ENCODE measurements around the gene SCO2. TPM values are rescaled to one million over a fixed set of nuclear protein-coding genes. Genes with fewer than 3 reads are reported as not detected.
"Not testable (repeated sequence)": the region's sequence is repeated elsewhere in the genome, so short reads cannot be mapped to it uniquely, and the experiment has no call there.

The SCO2 gene
- total RNA-seq, 1 experiment from 2014 or later = 1.1 TPM

- H3K79me2 ChIP-seq (ENCODE audit: low read length) = peaks cover 22% of the 10 kb centered on the region
- H3K4me1 ChIP-seq (ENCODE audit: low read length) = peaks cover 25% of the 10 kb centered on the region
- H3K27ac ChIP-seq (ENCODE audit: low read length) = no peak overlapping the region
- no peak overlapping the region for H3K4me3 ChIP-seq (ENCODE audit: low read length)
- DNase-seq = no peak
- H2AFZ ChIP-seq (ENCODE audit: low read length) = no peak overlapping the region
- H3K27me3 ChIP-seq (ENCODE audit: low read length) = no peaks in the 10 kb centered on the region
- H3K36me3 ChIP-seq (ENCODE audit: insufficient read depth, low read length) = 0 out of 2 replicates have a peak, but pooled peaks cover 3% of the 10 kb centered on the region
- no peak overlapping the region for H3K9ac ChIP-seq (ENCODE audit: low read length)
- H3K4me2 ChIP-seq (ENCODE audit: low read depth, low read length, poor library complexity, severe bottlenecking) = no peak overlapping the region
- H3K9me2 ChIP-seq (replicated peaks; ENCODE audit: insufficient read depth, low read length) = no peaks in the 10 kb centered on the region
- no peaks in the 10 kb centered on the region for H3K9me3 ChIP-seq (ENCODE audit: low read length)
- H4K20me1 ChIP-seq (ENCODE audit: insufficient read depth, low read depth, low read length) = peaks cover 14% of the 10 kb centered on the region
These were observed 3.1 kb downstream of the SCO2 start for GRCh38 chr22:50522208-50522805.

GRCh38 chr22:50521710-50522109, 3.7 kb downstream of the SCO2 start:
- Histone ChIP-seq H3K9me3 (ENCODE audit: low read length) (no peaks in the 10 kb centered on the region), H3K4me3 (ENCODE audit: low read length) (no peak overlapping the region), H3K36me3 (ENCODE audit: insufficient read depth, low read length) (0 out of 2 replicates have a peak, but pooled peaks cover 3% of the 10 kb centered on the region), H2AFZ (ENCODE audit: low read length) (no peak overlapping the region), H3K27ac (ENCODE audit: low read length) (no peak overlapping the region), H3K4me2 (ENCODE audit: low read depth, low read length, poor library complexity, severe bottlenecking) (no peak overlapping the region), H3K9me2 (replicated peaks; ENCODE audit: insufficient read depth, low read length) (no peaks in the 10 kb centered on the region), H3K27me3 (ENCODE audit: low read length) (no peaks in the 10 kb centered on the region), H4K20me1 (ENCODE audit: insufficient read depth, low read depth, low read length) (peaks cover 14% of the 10 kb centered on the region), H3K79me2 (ENCODE audit: low read length) (peaks cover 23% of the 10 kb centered on the region), H3K4me1 (ENCODE audit: low read length) (peaks cover 19% of the 10 kb centered on the region), H3K9ac (ENCODE audit: low read length) (no peak overlapping the region)
- no peak for DNase-seq

GRCh38 chr22:50520826-50521453, 4.5 kb downstream of the SCO2 start:
- Histone ChIP-seq H2AFZ (ENCODE audit: low read length) (no peak overlapping the region), H3K27me3 (ENCODE audit: low read length) (no peaks in the 10 kb centered on the region), H3K27ac (ENCODE audit: low read length) (no peak overlapping the region), H3K79me2 (ENCODE audit: low read length) (peaks cover 30% of the 10 kb centered on the region), H3K9ac (ENCODE audit: low read length) (no peak overlapping the region), H3K4me3 (ENCODE audit: low read length) (no peak overlapping the region), H3K9me3 (ENCODE audit: low read length) (no peaks in the 10 kb centered on the region), H3K36me3 (ENCODE audit: insufficient read depth, low read length) (0 out of 2 replicates have a peak, but pooled peaks cover 3% of the 10 kb centered on the region), H4K20me1 (ENCODE audit: insufficient read depth, low read depth, low read length) (peaks cover 14% of the 10 kb centered on the region), H3K4me1 (ENCODE audit: low read length) (peaks cover 16% of the 10 kb centered on the region), H3K4me2 (ENCODE audit: low read depth, low read length, poor library complexity, severe bottlenecking) (no peak overlapping the region), H3K9me2 (replicated peaks; ENCODE audit: insufficient read depth, low read length) (no peaks in the 10 kb centered on the region)
- DNase-seq = no peak

- Histone ChIP-seq H3K4me1 (ENCODE audit: low read length) (peaks cover 16% of the 10 kb centered on the region), H3K79me2 (ENCODE audit: low read length) (peaks cover 33% of the 10 kb centered on the region), H4K20me1 (ENCODE audit: insufficient read depth, low read depth, low read length) (peaks cover 14% of the 10 kb centered on the region)
- DNase-seq; H2AFZ ChIP-seq (ENCODE audit: low read length); H3K36me3 ChIP-seq (ENCODE audit: insufficient read depth, low read length); H3K9me3 ChIP-seq (ENCODE audit: low read length); H3K27me3 ChIP-seq (ENCODE audit: low read length); H3K9ac ChIP-seq (ENCODE audit: low read length); H3K4me2 ChIP-seq (ENCODE audit: low read depth, low read length, poor library complexity, severe bottlenecking); H3K27ac ChIP-seq (ENCODE audit: low read length); H3K9me2 ChIP-seq (replicated peaks; ENCODE audit: insufficient read depth, low read length); H3K4me3 ChIP-seq (ENCODE audit: low read length): not testable (repeated sequence)
These were observed 5.2 kb downstream of the SCO2 start for GRCh38 chr22:50520184-50520583.

- H3K36me3 ChIP-seq (ENCODE audit: insufficient read depth, low read length) = peaks cover 6% of the 10 kb centered on the region; the same call in 1 of the 2 replicates
- H3K4me2 ChIP-seq (ENCODE audit: low read depth, low read length, poor library complexity, severe bottlenecking) = no peak overlapping the region
- H3K4me3 ChIP-seq (ENCODE audit: low read length) = no peak overlapping the region
- no peak for DNase-seq
- no peaks in the 10 kb centered on the region for H3K9me2 ChIP-seq (replicated peaks; ENCODE audit: insufficient read depth, low read length)
- H3K9ac ChIP-seq (ENCODE audit: low read length) = no peak overlapping the region
- H4K20me1 ChIP-seq (ENCODE audit: insufficient read depth, low read depth, low read length) = peaks cover 11% of the 10 kb centered on the region
- H3K9me3 ChIP-seq (ENCODE audit: low read length) = no peaks in the 10 kb centered on the region
- no peak overlapping the region for H3K27ac ChIP-seq (ENCODE audit: low read length)
- H3K79me2 ChIP-seq (ENCODE audit: low read length) = peaks cover 34% of the 10 kb centered on the region
- no peak overlapping the region for H2AFZ ChIP-seq (ENCODE audit: low read length)
- peaks cover 9% of the 10 kb centered on the region for H3K4me1 ChIP-seq (ENCODE audit: low read length)
- H3K27me3 ChIP-seq (ENCODE audit: low read length) = no peaks in the 10 kb centered on the region
These were observed 6.2 kb downstream of the SCO2 start for GRCh38 chr22:50519151-50519550.

DNA sequence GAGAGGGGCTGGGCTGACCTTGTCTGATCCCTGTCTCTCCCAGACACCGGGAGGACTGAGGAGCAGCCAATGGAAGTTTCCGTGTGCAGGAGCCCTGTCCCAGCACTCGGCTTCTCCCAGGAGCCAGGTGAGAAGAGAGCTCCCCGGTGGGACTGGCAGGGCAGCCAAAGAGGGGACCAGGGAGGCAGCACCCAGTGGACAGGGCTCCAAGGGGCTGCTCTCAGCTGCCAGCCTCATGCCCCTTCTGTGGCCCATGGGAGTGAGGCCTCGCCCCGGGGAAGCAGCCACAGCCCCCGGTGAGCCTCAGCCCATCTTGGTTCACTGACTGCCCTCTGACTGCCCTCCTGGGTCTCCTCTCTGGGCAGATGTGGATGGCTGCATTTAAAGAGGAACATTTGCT, 6.8 kb downstream of the SCO2 start:
- peaks cover 9% of the 10 kb centered on the region; the same call in 1 of the 2 replicates for H4K20me1 ChIP-seq (ENCODE audit: insufficient read depth, low read depth, low read length)

GRCh38 chr22:50517495-50518260, 7.7 kb downstream of the SCO2 start:
- H4K20me1 ChIP-seq (ENCODE audit: insufficient read depth, low read depth, low read length) = 0 out of 2 replicates have a peak, but pooled peaks cover 2% of the 10 kb centered on the region
- peaks cover 6% of the 10 kb centered on the region; the same call in 1 of the 2 replicates for H3K36me3 ChIP-seq (ENCODE audit: insufficient read depth, low read length)
- H3K4me1 ChIP-seq (ENCODE audit: low read length) = no peaks in the 10 kb centered on the region
- no peak overlapping the region for H3K27ac ChIP-seq (ENCODE audit: low read length)
- peaks cover 35% of the 10 kb centered on the region for H3K79me2 ChIP-seq (ENCODE audit: low read length)
- H3K27me3 ChIP-seq (ENCODE audit: low read length) = no peaks in the 10 kb centered on the region
- H3K4me3 ChIP-seq (ENCODE audit: low read length) = no peak overlapping the region
- no peak overlapping the region for H3K4me2 ChIP-seq (ENCODE audit: low read depth, low read length, poor library complexity, severe bottlenecking)
- no peak overlapping the region for H3K9ac ChIP-seq (ENCODE audit: low read length)
- H3K9me3 ChIP-seq (ENCODE audit: low read length) = no peaks in the 10 kb centered on the region
- no peak overlapping the region for H2AFZ ChIP-seq (ENCODE audit: low read length)
- H3K9me2 ChIP-seq (replicated peaks; ENCODE audit: insufficient read depth, low read length) = no peaks in the 10 kb centered on the region
- DNase-seq = no peak

More for the DNA sequence above, 6.8 kb downstream of the SCO2 start:
- Histone ChIP-seq H3K9me3 (ENCODE audit: low read length) (no peaks in the 10 kb centered on the region), H2AFZ (ENCODE audit: low read length) (no peak overlapping the region), H3K9ac (ENCODE audit: low read length) (no peak overlapping the region), H3K79me2 (ENCODE audit: low read length) (peaks cover 34% of the 10 kb centered on the region), H3K36me3 (ENCODE audit: insufficient read depth, low read length) (peaks cover 6% of the 10 kb centered on the region; the same call in 1 of the 2 replicates), H3K4me2 (ENCODE audit: low read depth, low read length, poor library complexity, severe bottlenecking) (no peak overlapping the region), H3K4me3 (ENCODE audit: low read length) (no peak overlapping the region), H3K9me2 (replicated peaks; ENCODE audit: insufficient read depth, low read length) (no peaks in the 10 kb centered on the region), H3K27me3 (ENCODE audit: low read length) (no peaks in the 10 kb centered on the region), H3K27ac (ENCODE audit: low read length) (no peak overlapping the region), H3K4me1 (ENCODE audit: low read length) (peaks cover 3% of the 10 kb centered on the region; the same call in 1 of the 2 replicates)
- no peak for DNase-seq

GRCh38 chr22:50516891-50517290, 8.5 kb downstream of the SCO2 start:
- H2AFZ ChIP-seq (ENCODE audit: low read length) = no peak overlapping the region
- DNase-seq = no peak
- H3K9me3 ChIP-seq (ENCODE audit: low read length) = no peaks in the 10 kb centered on the region
- H3K79me2 ChIP-seq (ENCODE audit: low read length) = peaks cover 43% of the 10 kb centered on the region
- 0 out of 2 replicates have a peak, but pooled peaks cover 2% of the 10 kb centered on the region for H4K20me1 ChIP-seq (ENCODE audit: insufficient read depth, low read depth, low read length)
- no peak overlapping the region for H3K4me2 ChIP-seq (ENCODE audit: low read depth, low read length, poor library complexity, severe bottlenecking)
- no peak overlapping the region for H3K9ac ChIP-seq (ENCODE audit: low read length)
- H3K27me3 ChIP-seq (ENCODE audit: low read length) = no peaks in the 10 kb centered on the region
- H3K27ac ChIP-seq (ENCODE audit: low read length) = no peak overlapping the region
- no peak overlapping the region for H3K4me3 ChIP-seq (ENCODE audit: low read length)
- no peaks in the 10 kb centered on the region for H3K4me1 ChIP-seq (ENCODE audit: low read length)
- no peaks in the 10 kb centered on the region for H3K9me2 ChIP-seq (replicated peaks; ENCODE audit: insufficient read depth, low read length)
- H3K36me3 ChIP-seq (ENCODE audit: insufficient read depth, low read length) = peaks cover 6% of the 10 kb centered on the region; the same call in 1 of the 2 replicates

Data from Karpas-422 (cell line).